ENCODE results near the gene ZAR1L. TPM values are rescaled to one million over a fixed set of nuclear protein-coding genes. Genes with fewer than 3 reads are reported as not detected.

ZAR1L gene
- total RNA-seq, 1 experiment from 2014 or later = not detected

DNA sequence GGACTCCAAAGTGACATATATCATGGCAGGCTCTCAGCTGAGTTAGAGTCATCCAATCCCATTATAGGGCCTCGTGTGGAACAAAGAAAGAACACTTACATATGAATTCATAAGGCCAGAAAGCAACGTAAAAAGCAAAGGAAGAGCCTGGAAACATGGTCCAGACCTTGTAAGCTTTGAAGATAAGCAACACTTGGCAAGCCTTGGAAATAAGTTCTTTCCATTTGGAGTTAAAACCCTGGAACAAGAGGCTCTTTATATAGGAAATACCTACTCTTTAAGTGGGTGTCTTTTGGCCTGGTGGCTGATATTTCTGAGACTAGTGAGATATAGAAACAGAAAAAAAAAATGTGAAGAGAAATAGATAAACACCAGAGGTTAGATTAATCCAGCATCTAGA is 49.4 kb downstream of the ZAR1L start:
- Histone ChIP-seq H4K5ac (ENCODE audit: insufficient read length, low read depth, low read length) (no peak overlapping the region), H3K14ac (ENCODE audit: insufficient read depth, low read length) (no peak overlapping the region), H3K27ac (ENCODE audit: insufficient read length, low read depth, low read length) (no peak overlapping the region), H3K9me3 (ENCODE audit: control insufficient read depth, low read depth, low read length) (no peaks in the 10 kb centered on the region), H2BK120ac (ENCODE audit: low read depth, low read length, poor library complexity, severe bottlenecking) (no peak overlapping the region), H3T11ph (ENCODE audit: low read length) (no peak overlapping the region), H3K23ac (ENCODE audit: insufficient read length, low read depth, low read length) (no peak overlapping the region), H3K4me1 (ENCODE audit: insufficient read depth, low read length) (no peaks in the 10 kb centered on the region), H3K27me3 (ENCODE audit: insufficient read depth, low read length) (no peaks in the 10 kb centered on the region), H3K79me2 (ENCODE audit: insufficient read depth, low read length) (no peaks in the 10 kb centered on the region), H3K9ac (ENCODE audit: extremely low read depth, insufficient read length, low read length) (no peak overlapping the region), H3K4ac (ENCODE audit: low read depth, low read length) (no peak overlapping the region), H2BK20ac (ENCODE audit: low read depth, low read length, poor library complexity, severe bottlenecking) (no peak overlapping the region), H3K79me1 (ENCODE audit: insufficient read depth, low read depth, low read length, poor library complexity, severe bottlenecking) (no peaks in the 10 kb centered on the region), H2AFZ (ENCODE audit: low read length) (no peak overlapping the region), H4K20me1 (ENCODE audit: control insufficient read depth, insufficient read depth, insufficient read length) (no peaks in the 10 kb centered on the region), H2BK15ac (ENCODE audit: low read depth, low read length) (no peak overlapping the region), H3K23me2 (ENCODE audit: insufficient read length, low read depth, low read length, poor library complexity, severe bottlenecking) (no peaks in the 10 kb centered on the region), H3K18ac (ENCODE audit: insufficient read length, low read depth, low read length) (no peak overlapping the region), H4K8ac (replicated peaks; ENCODE audit: insufficient read length, low read depth, low read length) (no peak overlapping the region), H2BK12ac (ENCODE audit: insufficient read length, low read depth, low read length) (no peak overlapping the region), H4K91ac (ENCODE audit: insufficient read length, low read depth, low read length) (no peak overlapping the region), H2BK5ac (ENCODE audit: insufficient read length, low read length) (no peak overlapping the region), H3K4me2 (ENCODE audit: insufficient read depth, insufficient read length, low read length) (no peak overlapping the region), H2AK5ac (ENCODE audit: insufficient read length, low read length) (no peak overlapping the region), H3K56ac (ENCODE audit: insufficient read length, low read depth, low read length) (no peak overlapping the region)
- H3K4me3 Mint-ChIP-seq = no peak overlapping the region
- no peaks in the 10 kb centered on the region for H3K27me3 Mint-ChIP-seq (ENCODE audit: low read depth)
- no peaks in the 10 kb centered on the region for H3K36me3 Mint-ChIP-seq (ENCODE audit: insufficient read depth in 1 of 3, low read depth in 3 of 3)
- H3K27ac Mint-ChIP-seq = no peak overlapping the region
- no peak for DNase-seq
- no peaks in the 10 kb centered on the region for H3K9me3 Mint-ChIP-seq
- TF ChIP-seq, protein P1, sequence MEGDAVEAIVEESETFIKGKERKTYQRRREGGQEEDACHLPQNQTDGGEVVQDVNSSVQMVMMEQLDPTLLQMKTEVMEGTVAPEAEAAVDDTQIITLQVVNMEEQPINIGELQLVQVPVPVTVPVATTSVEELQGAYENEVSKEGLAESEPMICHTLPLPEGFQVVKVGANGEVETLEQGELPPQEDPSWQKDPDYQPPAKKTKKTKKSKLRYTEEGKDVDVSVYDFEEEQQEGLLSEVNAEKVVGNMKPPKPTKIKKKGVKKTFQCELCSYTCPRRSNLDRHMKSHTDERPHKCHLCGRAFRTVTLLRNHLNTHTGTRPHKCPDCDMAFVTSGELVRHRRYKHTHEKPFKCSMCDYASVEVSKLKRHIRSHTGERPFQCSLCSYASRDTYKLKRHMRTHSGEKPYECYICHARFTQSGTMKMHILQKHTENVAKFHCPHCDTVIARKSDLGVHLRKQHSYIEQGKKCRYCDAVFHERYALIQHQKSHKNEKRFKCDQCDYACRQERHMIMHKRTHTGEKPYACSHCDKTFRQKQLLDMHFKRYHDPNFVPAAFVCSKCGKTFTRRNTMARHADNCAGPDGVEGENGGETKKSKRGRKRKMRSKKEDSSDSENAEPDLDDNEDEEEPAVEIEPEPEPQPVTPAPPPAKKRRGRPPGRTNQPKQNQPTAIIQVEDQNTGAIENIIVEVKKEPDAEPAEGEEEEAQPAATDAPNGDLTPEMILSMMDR (conservative IDR thresholded peaks at IDR 0.05) = no peak
- no peaks in the 10 kb centered on the region; a peak in 1 of 4 replicates for H3K4me1 Mint-ChIP-seq
- no CpG with 5 or more reads among the region's 2 CpGs for WGBS (ENCODE audit: extremely low coverage, insufficient read length, low lambda C conversion rate)
